Measurements from ENCODE around the gene CELF5.

GRCh38 chr19:3263866-3264265 lies 39.4 kb downstream of the CELF5 start:
- TF ChIP-seq CTCF (IDR thresholded peaks at IDR 0.05) (no peak), FOXK1 (CRISPR knock-in tag; IDR thresholded peaks at IDR 0.05) (no peak), NFATC4 (CRISPR knock-in tag; IDR thresholded peaks at IDR 0.05) (no peak), ATF3 (CRISPR knock-in tag; conservative IDR thresholded peaks at IDR 0.05) (no peak), KAT7 (CRISPR knock-in tag; IDR thresholded peaks at IDR 0.05; ENCODE audit: borderline replicate concordance) (no peak), TCF7 (CRISPR knock-in tag; IDR thresholded peaks at IDR 0.05; ENCODE audit: low read depth) (no peak), IRF2 (CRISPR knock-in tag; IDR thresholded peaks at IDR 0.05; ENCODE audit: borderline replicate concordance, low read depth) (no peak), ZBTB21 (CRISPR knock-in tag; IDR thresholded peaks at IDR 0.05; ENCODE audit: borderline replicate concordance) (no peak), SP1 (CRISPR knock-in tag; conservative IDR thresholded peaks at IDR 0.05) (no peak)
- TF ChIP-seq, protein P1, sequence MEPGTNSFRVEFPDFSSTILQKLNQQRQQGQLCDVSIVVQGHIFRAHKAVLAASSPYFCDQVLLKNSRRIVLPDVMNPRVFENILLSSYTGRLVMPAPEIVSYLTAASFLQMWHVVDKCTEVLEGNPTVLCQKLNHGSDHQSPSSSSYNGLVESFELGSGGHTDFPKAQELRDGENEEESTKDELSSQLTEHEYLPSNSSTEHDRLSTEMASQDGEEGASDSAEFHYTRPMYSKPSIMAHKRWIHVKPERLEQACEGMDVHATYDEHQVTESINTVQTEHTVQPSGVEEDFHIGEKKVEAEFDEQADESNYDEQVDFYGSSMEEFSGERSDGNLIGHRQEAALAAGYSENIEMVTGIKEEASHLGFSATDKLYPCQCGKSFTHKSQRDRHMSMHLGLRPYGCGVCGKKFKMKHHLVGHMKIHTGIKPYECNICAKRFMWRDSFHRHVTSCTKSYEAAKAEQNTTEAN (CRISPR knock-in tag; IDR thresholded peaks at IDR 0.05) = no peak
- TF ChIP-seq, protein P2, sequence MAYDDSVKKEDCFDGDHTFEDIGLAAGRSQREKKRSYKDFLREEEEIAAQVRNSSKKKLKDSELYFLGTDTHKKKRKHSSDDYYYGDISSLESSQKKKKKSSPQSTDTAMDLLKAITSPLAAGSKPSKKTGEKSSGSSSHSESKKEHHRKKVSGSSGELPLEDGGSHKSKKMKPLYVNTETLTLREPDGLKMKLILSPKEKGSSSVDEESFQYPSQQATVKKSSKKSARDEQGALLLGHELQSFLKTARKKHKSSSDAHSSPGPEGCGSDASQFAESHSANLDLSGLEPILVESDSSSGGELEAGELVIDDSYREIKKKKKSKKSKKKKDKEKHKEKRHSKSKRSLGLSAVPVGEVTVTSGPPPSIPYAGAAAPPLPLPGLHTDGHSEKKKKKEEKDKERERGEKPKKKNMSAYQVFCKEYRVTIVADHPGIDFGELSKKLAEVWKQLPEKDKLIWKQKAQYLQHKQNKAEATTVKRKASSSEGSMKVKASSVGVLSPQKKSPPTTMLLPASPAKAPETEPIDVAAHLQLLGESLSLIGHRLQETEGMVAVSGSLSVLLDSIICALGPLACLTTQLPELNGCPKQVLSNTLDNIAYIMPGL (CRISPR knock-in tag; IDR thresholded peaks at IDR 0.05) = no peak
